Transverse colon (tissue), 4 donors: ENCODE data around the gene PRLR. TPM values are rescaled to one million over a fixed set of nuclear protein-coding genes. Genes with fewer than 3 reads are reported as not detected.

Experiments used
- DNase-seq: peaks from one replicate; pipeline ENCODE4 v3.0.0-alpha.2; 2019
- H3K27ac ChIP-seq, 4 donors: fragments of 200-600 bp; sonication (generic); 2 replicates each; pipeline ENCODE4 v1.5.1; 2016 to 2018; ENCODE audit warnings: inconsistent platforms in 4 of 4
- H3K27me3 ChIP-seq: fragments of 200-600 bp; sonication (generic); 2 replicates; pipeline ENCODE4 v1.5.1; 2017; ENCODE audit warnings: inconsistent platforms
- H3K36me3 ChIP-seq, 4 donors: fragments of 200-600 bp; sonication (generic); 2 replicates each; pipeline ENCODE4 v1.5.1; 2017 to 2019; ENCODE audit warnings: inconsistent platforms in 4 of 4
- H3K4me1 ChIP-seq, 4 donors: fragments of 200-600 bp; sonication (generic); 2 replicates each; pipeline ENCODE4 v1.5.1; 2017 to 2020; ENCODE audit warnings: inconsistent platforms in 4 of 4
- H3K4me3 ChIP-seq, 4 donors: fragments of 200-600 bp; sonication (generic); 1 replicate in 1 of 4; 2 replicates in 3 of 4; pipeline versions ENCODE4 v1.5.1 to v1.6.1; 2017 to 2019; ENCODE audit warnings: inconsistent platforms in 4 of 4
- H3K9me3 ChIP-seq, 2 donors: fragments of 200-600 bp; sonication (generic); 2 replicates each; pipeline ENCODE4 v1.5.1; 2017 to 2019; ENCODE audit warnings: inconsistent platforms in 2 of 2
- CTCF ChIP-seq, 5 experiments: fragments of 200-600 bp in 3 of 5; fragments of 450-650 bp in 2 of 5; sonication (generic) in 3 of 5; IDR thresholded peaks; 1 replicate in 2 of 5; 2 replicates in 3 of 5; pipeline ENCODE4 v1.5.1; 2016 to 2017; ENCODE audit warnings: antibody characterized with exemption in 5 of 5, inconsistent platforms in 3 of 5, mild to moderate bottlenecking in 2 of 5, moderate library complexity in 1 of 5
- EP300 ChIP-seq: sonication (generic); formaldehyde crosslinking; IDR thresholded peaks from one replicate; pipeline ENCODE4 v1.6.1; 2017; ENCODE audit warnings: antibody characterized with exemption, low read depth
- POLR2A ChIP-seq: fragments of 450-650 bp; IDR thresholded peaks from one replicate; pipeline ENCODE4 v1.6.1; 2016; ENCODE audit warnings: antibody characterized with exemption, mild to moderate bottlenecking, moderate library complexity
- POLR2AphosphoS5 ChIP-seq, 3 donors: sonication (generic); formaldehyde crosslinking; IDR thresholded peaks; one replicate each; pipeline ENCODE4 v1.6.1; 2016; ENCODE audit warnings: antibody characterized with exemption in 3 of 3
- WGBS, 2 donors: methylation state at CpG; one replicate each; pipeline ENCODE4 v1.1.5; 2018; ENCODE audit warnings: low coverage in 1 of 2; 5-methylcytosine and 5-hydroxymethylcytosine counted together
- in situ Hi-C, 4 donors: fragments of 200-750 bp; cut with MboI; loops; one replicate each; pipeline versions ENCODE4 v1.15.0 to v1.15.1; 2017; ENCODE audit warnings: low sequenced_read_pairs in 3 of 4, low pct_ligation_motif_present in 1 of 4, low pct_unique_long_range_greater_than_20kb in 1 of 4
- intact Hi-C: fragments of 100-400 bp; cut with DNase I; formaldehyde crosslinking; loops from one replicate; pipeline ENCODE4 v1.15.1; 2023; ENCODE audit warnings: low total_unique reads
- total RNA-seq, 4 donors: library from RNA; depleted of rRNA; stranded (reverse); fragments of >200 nt; gene quantifications; one replicate each; pipeline ENCODE4 v1.1.0, GENCODE V29; 2016

Gene PRLR
- total RNA-seq, 4 donors from 2014 or later = 4.9 to 19.8 (median 13.0) TPM

DNA sequence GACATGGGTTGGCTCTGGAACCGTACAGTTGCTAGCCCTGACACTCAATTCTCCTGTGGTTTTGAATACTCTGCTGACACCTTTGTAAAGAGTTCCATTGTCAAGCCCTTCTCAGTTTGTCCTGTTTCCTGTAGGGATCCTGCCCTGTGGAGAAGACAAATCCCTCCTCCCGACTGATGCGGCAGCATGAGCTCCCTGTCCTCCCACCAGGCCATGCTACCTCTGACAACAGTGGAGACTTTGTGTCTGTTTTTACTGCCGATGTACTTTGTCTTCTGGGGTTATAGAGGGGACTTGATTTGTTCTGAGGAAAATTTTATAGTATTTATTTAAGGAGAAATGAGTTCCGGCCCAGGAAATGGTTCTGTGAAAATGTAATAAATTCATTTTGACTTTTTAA, 57.8 kb downstream of the PRLR start:
- Histone ChIP-seq H3K27ac (peak overlapping the region; percentile 28 to 68 (median 52)), H3K9me3 (no peaks in the 10 kb centered on the region), H3K4me3 (no peak overlapping the region), H3K4me1 (peaks cover 0 to 21% (median 3%) of the 10 kb centered on the region in 4 donors), H3K36me3 (no peaks in the 10 kb centered on the region), H3K27me3 (no peaks in the 10 kb centered on the region)
- DNase-seq = peak; percentile 40
- WGBS, 2 donors = 45 to 52% methylated on average over 4 to 5 of the region's 5 CpGs
- in situ Hi-C loops (no loop called here), intact Hi-C loops (no loop called here)
- TF ChIP-seq CTCF (IDR thresholded peaks at IDR 0.05) (no peak), POLR2AphosphoS5 (IDR thresholded peaks at IDR 0.05) (peak in 1 of 3 donors; percentile 9), EP300 (no peak)

- no peak for TF ChIP-seq POLR2A
- TF ChIP-seq CTCF (IDR thresholded peaks at IDR 0.05) = no peak
- TF ChIP-seq EP300 = no peak
- no peak for TF ChIP-seq POLR2AphosphoS5 (IDR thresholded peaks at IDR 0.05)
- H3K4me1 ChIP-seq = peaks cover 0 to 21% (median 3%) of the 10 kb centered on the region in 4 donors
- no peaks in the 10 kb centered on the region for H3K36me3 ChIP-seq
- no peak for DNase-seq
- no peaks in the 10 kb centered on the region for H3K9me3 ChIP-seq
- H3K27ac ChIP-seq = peak overlapping the region; percentile 28 to 68 (median 52)
- H3K4me3 ChIP-seq = no peak overlapping the region
- no peaks in the 10 kb centered on the region for H3K27me3 ChIP-seq
- in situ Hi-C loops (no loop called here), intact Hi-C loops (no loop called here)
- WGBS, 2 donors = 66 to 74% methylated on average over 4 of the region's 4 CpGs
Measured at GRCh38 chr5:35171991-35172390, 58.3 kb downstream of the PRLR start.

- DNase-seq = no peak
- no peak for TF ChIP-seq CTCF (IDR thresholded peaks at IDR 0.05)
- TF ChIP-seq POLR2A = no peak
- TF ChIP-seq POLR2AphosphoS5 (IDR thresholded peaks at IDR 0.05) = no peak
- TF ChIP-seq EP300 = no peak
- Histone ChIP-seq H3K4me3 (no peak overlapping the region), H3K36me3 (no peaks in the 10 kb centered on the region), H3K27me3 (no peaks in the 10 kb centered on the region), H3K9me3 (no peaks in the 10 kb centered on the region), H3K27ac (no peak overlapping the region), H3K4me1 (peaks cover 0 to 28% (median 3%) of the 10 kb centered on the region in 4 donors)
- in situ Hi-C loops (no loop called here), intact Hi-C loops (no loop called here)
Measured at GRCh38 chr5:35171078-35171477, 59.2 kb downstream of the PRLR start.

GRCh38 chr5:35166043-35166442, 64.2 kb downstream of the PRLR start:
- no peaks in the 10 kb centered on the region for H3K9me3 ChIP-seq
- peaks cover 0 to 25% (median 5%) of the 10 kb centered on the region in 4 donors for H3K4me1 ChIP-seq
- no peaks in the 10 kb centered on the region for H3K27me3 ChIP-seq
- no peak for TF ChIP-seq EP300
- no peak for TF ChIP-seq CTCF (IDR thresholded peaks at IDR 0.05)
- TF ChIP-seq POLR2A = no peak
- no peak for TF ChIP-seq POLR2AphosphoS5 (IDR thresholded peaks at IDR 0.05)
- H3K27ac ChIP-seq = peak overlapping the region in 2 of 4 donors; percentile 22 to 37
- intact Hi-C loops (no loop called here), in situ Hi-C loops (no loop called here)
- H3K36me3 ChIP-seq = no peaks in the 10 kb centered on the region
- DNase-seq = no peak
- 75 to 88% methylated on average over 1 of the region's 1 CpG for WGBS, 2 donors
- no peak overlapping the region for H3K4me3 ChIP-seq
